CD4-positive, CD25-positive, alpha-beta regulatory T cell (primary cell): Measurements from ENCODE around the gene AP3S2. TPM values are rescaled to one million over a fixed set of nuclear protein-coding genes. Genes with fewer than 3 reads are reported as not detected.

Experiments
- ATAC-seq, 2 donors: fragments of 150-1000 bp; cut with Tn5 transposase; one replicate each; pipeline ENCODE4 v1.10.0; 2021; ENCODE audit warnings: low read depth in 2 of 2, moderate number of reproducible peaks in 2 of 2, moderate library complexity in 1 of 2
- DNase-seq, 3 donors: peaks; one replicate each; pipeline versions ENCODE4 v3.0.0 to v3.0.0-alpha.2; 2012 to 2022; ENCODE audit warnings: mixed read lengths in 1 of 3
- H3K27ac ChIP-seq: one replicate; pipeline ENCODE4 v1.7.0; 2013; ENCODE audit warnings: mild to moderate bottlenecking, low read length; ENCODE audit not compliant: insufficient read depth, poor library complexity, severe bottlenecking
- H3K27me3 ChIP-seq: one replicate; pipeline ENCODE4 v1.7.0; 2013; ENCODE audit warnings: low read length; ENCODE audit not compliant: control insufficient read depth, insufficient read depth
- H3K36me3 ChIP-seq: one replicate; pipeline ENCODE4 v1.7.0; 2013; ENCODE audit warnings: mild to moderate bottlenecking, low read length, moderate library complexity; ENCODE audit not compliant: control insufficient read depth, insufficient read depth
- H3K4me1 ChIP-seq: 2 replicates; pipeline ENCODE4 v1.7.0; 2013; ENCODE audit warnings: mild to moderate bottlenecking, low read length; ENCODE audit not compliant: insufficient read depth, control insufficient read depth, poor library complexity, severe bottlenecking
- H3K4me3 ChIP-seq: one replicate; pipeline ENCODE4 v1.7.0; 2013; ENCODE audit warnings: low read depth, mild to moderate bottlenecking, low read length, moderate library complexity
- H3K9me3 ChIP-seq, 2 experiments: 1 replicate in 1 of 2; 2 replicates in 1 of 2; pipeline ENCODE4 v1.7.0; 2013; ENCODE audit warnings: low read length in 2 of 2, mild to moderate bottlenecking in 1 of 2, moderate library complexity in 1 of 2; ENCODE audit not compliant: control insufficient read depth in 2 of 2
- H3K27ac Mint-ChIP-seq, 3 donors: one replicate each; pipeline ENCODE4 v1.8.0; 2020 to 2022; ENCODE audit warnings: mild to moderate bottlenecking in 3 of 3, mixed read lengths in 3 of 3, moderate library complexity in 2 of 3
- H3K27me3 Mint-ChIP-seq: one replicate; pipeline ENCODE4 v1.8.0; 2022; ENCODE audit warnings: mild to moderate bottlenecking, mixed read lengths
- H3K36me3 Mint-ChIP-seq: one replicate; pipeline ENCODE4 v1.8.0; 2020; ENCODE audit warnings: mixed read lengths
- H3K4me1 Mint-ChIP-seq, 4 donors: one replicate each; pipeline ENCODE4 v1.8.0; 2020 to 2022; ENCODE audit warnings: mixed read lengths in 4 of 4, mild to moderate bottlenecking in 1 of 4
- H3K4me3 Mint-ChIP-seq, 4 donors: one replicate each; pipeline ENCODE4 v1.8.0; 2020 to 2022; ENCODE audit warnings: mild to moderate bottlenecking in 4 of 4, mixed read lengths in 4 of 4, moderate library complexity in 3 of 4
- H3K9me3 Mint-ChIP-seq, 7 donors: one replicate each; pipeline ENCODE4 v1.8.0; 2020 to 2022; ENCODE audit warnings: mixed read lengths in 7 of 7, mild to moderate bottlenecking in 3 of 7, moderate library complexity in 2 of 7
- polyA plus RNA-seq, 4 donors: library from polyadenylated mRNA; unstranded; fragments of 300-500 nt; fragmentation: Illumina TruSeq; gene quantifications; one replicate each; pipeline ENCODE4 v1.2.3, GENCODE V29; 2021
- total RNA-seq: library from RNA; stranded (reverse); gene quantifications from one replicate; pipeline ENCODE4 v1.2.3, GENCODE V29; 2022

Gene AP3S2
- total and polyA plus RNA-seq, 5 donors from 2014 or later: 25.4 to 48.5 (median 30.3) TPM

DNA sequence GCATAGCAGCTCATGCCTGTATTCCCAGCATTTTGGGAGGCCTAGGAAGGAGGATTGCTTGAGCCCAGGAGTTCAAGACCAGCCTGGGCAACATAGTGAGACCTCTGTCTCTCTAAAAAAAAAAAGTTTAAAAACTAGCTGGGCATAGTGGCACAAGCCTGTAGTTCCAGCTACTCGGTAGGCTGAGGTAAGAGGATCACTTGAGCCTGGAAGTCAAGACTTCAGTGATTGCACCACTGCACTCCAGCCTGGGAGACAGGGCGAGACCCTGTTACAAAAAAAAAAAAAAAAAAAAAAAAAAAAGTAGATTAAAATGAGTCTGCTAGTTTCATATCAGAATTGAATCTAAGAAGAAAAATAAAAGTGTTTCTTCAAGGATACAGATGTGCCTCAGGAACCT lies 46.7 kb downstream of the AP3S2 start:
- no peaks in the 10 kb centered on the region for H3K9me3 Mint-ChIP-seq
- no peak for ATAC-seq
- no peak for DNase-seq
- Histone ChIP-seq H3K4me1 (no peaks in the 10 kb centered on the region), H3K36me3 (peaks cover 16% of the 10 kb centered on the region), H3K4me3 (no peak overlapping the region), H3K27ac (no peak overlapping the region), H3K27me3 (no peaks in the 10 kb centered on the region), H3K9me3 (no peaks in the 10 kb centered on the region)
- no peak overlapping the region for H3K4me3 Mint-ChIP-seq
- no peaks in the 10 kb centered on the region for H3K27me3 Mint-ChIP-seq
- peaks cover 0 to 16% (median 7%) of the 10 kb centered on the region in 4 donors for H3K4me1 Mint-ChIP-seq
- peak overlapping the region in 1 of 3 donors; percentile 9 for H3K27ac Mint-ChIP-seq
- H3K36me3 Mint-ChIP-seq: peaks cover 27% of the 10 kb centered on the region

DNA sequence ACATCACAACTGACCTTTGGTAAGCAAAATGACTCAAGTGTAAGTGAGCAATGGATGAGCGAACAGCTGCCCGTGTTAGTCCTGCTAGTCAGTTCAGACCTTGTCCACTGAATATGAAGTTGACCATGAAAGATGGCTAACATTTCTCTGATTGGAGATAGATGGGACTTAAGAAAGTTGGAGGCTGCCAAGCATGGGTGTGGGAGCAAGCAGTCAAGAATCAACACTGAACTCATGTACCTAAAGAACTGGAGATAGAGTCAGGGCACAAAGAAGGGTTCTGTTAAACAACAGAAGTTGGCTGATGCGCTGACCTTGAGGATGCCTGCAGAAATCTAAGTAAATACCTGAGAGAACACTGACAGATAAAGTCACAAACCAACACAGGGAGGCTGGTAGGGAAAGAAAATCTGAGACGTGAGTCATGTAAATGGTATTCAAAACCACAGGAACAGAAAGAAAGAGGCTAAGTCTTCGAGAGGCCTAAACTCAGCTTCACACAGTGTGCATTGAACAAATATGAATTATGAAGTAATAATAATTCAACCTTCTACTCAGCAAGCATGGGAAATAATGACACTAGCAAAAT lies 48.4 kb downstream of the AP3S2 start:
- no peaks in the 10 kb centered on the region for H3K9me3 Mint-ChIP-seq
- Histone ChIP-seq H3K27me3 (no peaks in the 10 kb centered on the region), H3K4me3 (no peak overlapping the region), H3K36me3 (peaks cover 26% of the 10 kb centered on the region), H3K4me1 (no peaks in the 10 kb centered on the region), H3K27ac (no peak overlapping the region), H3K9me3 (no peaks in the 10 kb centered on the region)
- H3K4me3 Mint-ChIP-seq: no peak overlapping the region
- no peak for DNase-seq
- H3K36me3 Mint-ChIP-seq: peaks cover 20% of the 10 kb centered on the region
- peaks cover 0 to 12% (median 5%) of the 10 kb centered on the region in 4 donors for H3K4me1 Mint-ChIP-seq
- ATAC-seq: no peak
- H3K27me3 Mint-ChIP-seq: no peaks in the 10 kb centered on the region
- peak overlapping the region in 1 of 3 donors; percentile 4 for H3K27ac Mint-ChIP-seq

DNA sequence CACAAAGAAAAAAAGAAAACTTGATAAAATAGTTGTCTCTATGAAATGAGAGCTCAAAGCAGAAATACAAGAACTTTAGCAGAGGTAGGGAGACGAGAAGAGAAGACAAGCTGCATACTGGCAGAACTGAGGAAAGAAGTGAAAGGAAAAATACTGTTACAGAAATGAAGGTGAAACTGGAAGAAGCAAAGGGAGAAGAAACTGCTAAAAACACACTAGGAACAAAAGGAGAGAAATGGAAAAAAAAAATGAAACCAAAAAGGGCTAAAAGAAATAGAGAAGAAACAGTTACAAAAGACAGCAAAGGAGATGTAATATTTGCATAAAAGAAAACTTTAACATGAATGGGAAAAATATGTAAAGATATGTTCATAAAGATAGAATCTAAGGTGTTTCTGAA lies 51.8 kb downstream of the AP3S2 start:
- H3K9me3 ChIP-seq: no peaks in the 10 kb centered on the region
- no peak overlapping the region for H3K4me3 Mint-ChIP-seq
- H3K36me3 ChIP-seq: peaks cover 34% of the 10 kb centered on the region
- peaks cover 20% of the 10 kb centered on the region for H3K36me3 Mint-ChIP-seq
- no peaks in the 10 kb centered on the region for H3K27me3 ChIP-seq
- no peak for DNase-seq
- ATAC-seq: no peak
- H3K4me1 Mint-ChIP-seq: peaks cover 0 to 9% (median 4%) of the 10 kb centered on the region in 4 donors
- H3K27ac Mint-ChIP-seq: peak overlapping the region; percentile 13 to 38 (median 15)
- H3K27me3 Mint-ChIP-seq: no peaks in the 10 kb centered on the region
- H3K4me3 ChIP-seq: no peak overlapping the region
- no peaks in the 10 kb centered on the region for H3K4me1 ChIP-seq
- H3K27ac ChIP-seq: no peak overlapping the region
- no peaks in the 10 kb centered on the region for H3K9me3 Mint-ChIP-seq

DNA sequence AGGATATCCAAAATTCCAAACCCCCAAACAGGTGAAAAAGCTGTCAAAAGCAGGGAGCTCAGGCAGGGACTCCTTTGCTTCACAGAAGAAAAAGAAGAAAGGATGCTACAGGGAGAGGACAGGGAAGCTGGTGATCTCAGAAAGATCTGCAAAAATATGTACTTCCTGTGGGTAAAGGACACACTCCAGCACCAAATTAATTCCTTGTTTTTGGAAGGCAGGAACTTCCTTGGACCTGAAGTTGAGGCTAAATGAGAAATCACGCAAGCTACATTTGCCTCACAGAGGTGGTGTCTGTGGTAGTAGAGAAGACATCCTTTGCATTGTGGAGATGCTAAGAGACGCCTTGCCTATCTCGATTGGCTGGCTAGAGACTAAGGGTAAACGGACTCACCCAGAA lies 52.5 kb downstream of the AP3S2 start:
- ATAC-seq (no peak), DNase-seq (no peak)
- Histone ChIP-seq H3K27me3 (no peaks in the 10 kb centered on the region), H3K4me3 (no peak overlapping the region), H3K36me3 (peaks cover 39% of the 10 kb centered on the region), H3K27ac (peak overlapping the region; percentile 2), H3K9me3 (no peaks in the 10 kb centered on the region), H3K4me1 (no peaks in the 10 kb centered on the region)
- Mint-ChIP-seq H3K27ac (peak overlapping the region in 1 of 3 donors; percentile 6), H3K27me3 (no peaks in the 10 kb centered on the region), H3K36me3 (peaks cover 27% of the 10 kb centered on the region), H3K4me3 (no peak overlapping the region), H3K4me1 (peaks cover 0 to 9% (median 4%) of the 10 kb centered on the region in 4 donors), H3K9me3 (no peaks in the 10 kb centered on the region)

DNA sequence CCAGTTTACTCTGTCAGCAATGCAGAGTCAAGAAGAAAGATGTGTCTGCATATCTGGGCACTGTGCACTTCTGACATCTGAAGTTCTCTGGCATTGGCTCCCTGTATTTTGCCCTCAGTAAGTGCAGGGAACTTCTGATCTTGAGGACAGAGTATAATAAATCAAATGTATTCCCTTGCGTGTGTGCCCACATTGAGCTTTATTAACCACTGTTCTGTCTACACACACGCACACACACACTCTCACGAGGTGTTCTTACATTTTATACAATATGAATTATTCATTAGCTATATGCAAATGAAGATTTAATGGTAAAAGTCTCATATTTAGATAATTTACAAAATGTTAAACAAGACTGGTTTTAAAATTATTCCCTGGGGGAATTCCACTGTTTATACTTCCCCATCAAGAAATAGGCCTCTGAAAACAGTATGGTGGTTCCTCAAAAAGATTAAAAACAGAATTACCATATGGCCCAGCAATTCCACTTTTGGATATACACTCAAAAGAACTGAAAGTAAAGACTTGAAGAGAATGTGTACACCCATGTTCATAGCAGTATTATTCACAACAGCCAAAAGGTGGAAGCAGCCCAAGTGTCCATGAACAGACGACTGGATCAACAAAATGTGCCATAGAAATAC lies 54.5 kb downstream of the AP3S2 start:
- H3K36me3 Mint-ChIP-seq: peaks cover 37% of the 10 kb centered on the region
- H3K27ac Mint-ChIP-seq: peak overlapping the region in 2 of 3 donors; percentile 15 to 39
- H3K9me3 ChIP-seq: no peaks in the 10 kb centered on the region
- H3K4me1 ChIP-seq: no peaks in the 10 kb centered on the region
- H3K27me3 ChIP-seq: no peaks in the 10 kb centered on the region
- peaks cover 0 to 3% (median under 1%) of the 10 kb centered on the region in 4 donors for H3K4me1 Mint-ChIP-seq
- H3K4me3 Mint-ChIP-seq: no peak overlapping the region
- no peaks in the 10 kb centered on the region for H3K27me3 Mint-ChIP-seq
- no peak for ATAC-seq
- no peak overlapping the region for H3K27ac ChIP-seq
- no peak for DNase-seq
- H3K4me3 ChIP-seq: no peak overlapping the region
- H3K36me3 ChIP-seq: peaks cover 50% of the 10 kb centered on the region
- no peaks in the 10 kb centered on the region for H3K9me3 Mint-ChIP-seq

DNA sequence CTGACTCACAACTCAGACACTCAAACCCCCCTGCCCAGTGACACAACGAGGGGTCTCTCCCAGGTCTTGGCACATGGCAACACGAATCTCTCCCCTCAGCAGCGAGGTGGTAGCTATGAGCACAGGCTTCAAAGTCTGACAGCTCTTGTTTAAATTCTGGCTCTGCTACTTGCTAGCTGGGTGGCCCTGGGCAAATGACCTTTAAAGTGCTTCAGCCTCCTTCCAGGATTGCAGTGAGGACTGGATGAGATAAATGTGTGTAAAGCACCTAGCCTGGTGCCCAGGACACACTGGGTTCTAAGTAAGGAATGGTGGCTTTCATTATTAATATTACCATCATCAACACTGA lies 56.0 kb downstream of the AP3S2 start:
- no peak overlapping the region for H3K4me3 Mint-ChIP-seq
- Histone ChIP-seq H3K9me3 (no peaks in the 10 kb centered on the region), H3K4me1 (no peaks in the 10 kb centered on the region), H3K27ac (no peak overlapping the region), H3K36me3 (peaks cover 64% of the 10 kb centered on the region), H3K27me3 (no peaks in the 10 kb centered on the region), H3K4me3 (no peak overlapping the region)
- no peaks in the 10 kb centered on the region for H3K27me3 Mint-ChIP-seq
- peaks cover 0 to 3% (median under 1%) of the 10 kb centered on the region in 4 donors for H3K4me1 Mint-ChIP-seq
- no peak overlapping the region for H3K27ac Mint-ChIP-seq
- H3K9me3 Mint-ChIP-seq: no peaks in the 10 kb centered on the region
- peaks cover 52% of the 10 kb centered on the region for H3K36me3 Mint-ChIP-seq
- ATAC-seq (no peak), DNase-seq (no peak)

DNA sequence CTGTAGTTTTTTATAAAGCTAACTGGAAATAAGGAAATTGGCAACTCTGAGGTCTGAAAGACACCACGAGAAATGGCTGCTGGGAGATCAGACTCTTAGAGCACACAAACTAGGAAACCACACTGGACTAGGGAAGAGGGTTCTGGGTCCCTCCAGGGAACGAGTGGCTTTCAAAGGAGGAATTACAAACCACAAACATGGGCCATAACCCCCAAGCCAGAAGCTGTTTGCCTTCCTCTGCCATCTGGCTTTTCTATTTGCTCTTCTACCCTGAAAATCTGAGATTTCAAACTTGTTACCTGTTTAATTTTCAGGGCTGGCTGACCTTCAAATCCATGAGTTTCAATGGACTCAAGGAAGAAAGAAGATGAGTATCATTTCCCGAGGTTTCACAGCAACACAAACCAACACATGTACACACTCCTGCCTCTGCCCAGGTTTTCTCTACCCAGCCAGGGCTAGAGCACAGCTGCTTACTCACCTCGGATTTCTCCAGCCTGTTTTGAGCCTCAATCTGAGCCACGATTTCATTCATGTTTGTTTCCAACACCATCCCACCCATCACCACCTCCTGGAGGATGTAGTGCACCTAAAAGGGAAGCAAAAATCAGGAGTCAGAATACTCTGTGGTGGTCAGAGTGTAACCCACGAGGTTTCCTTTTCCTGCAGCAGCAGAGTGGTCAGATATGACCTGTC lies 56.5 kb downstream of the AP3S2 start:
- no peaks in the 10 kb centered on the region for H3K27me3 ChIP-seq
- Mint-ChIP-seq H3K27me3 (no peaks in the 10 kb centered on the region), H3K36me3 (peaks cover 54% of the 10 kb centered on the region), H3K9me3 (no peaks in the 10 kb centered on the region), H3K27ac (no peak overlapping the region), H3K4me1 (peaks cover 0 to 3% (median under 1%) of the 10 kb centered on the region in 4 donors), H3K4me3 (no peak overlapping the region)
- ATAC-seq (no peak), DNase-seq (no peak)
- H3K27ac ChIP-seq: no peak overlapping the region
- no peaks in the 10 kb centered on the region for H3K9me3 ChIP-seq
- no peaks in the 10 kb centered on the region for H3K4me1 ChIP-seq
- peaks cover 65% of the 10 kb centered on the region for H3K36me3 ChIP-seq
- no peak overlapping the region for H3K4me3 ChIP-seq
